DOHH2 (cell line): ENCODE results near the gene POLR1C.

ENCODE experiments used
- H3F3A ChIP-seq: fragments of 200-600 bp; sonication (generic), shearing (Covaris generic); 2 replicates; pipeline ENCODE4 v1.6.0; 2016; ENCODE audit warnings: antibody characterized with exemption, mild to moderate bottlenecking; ENCODE audit not compliant: control insufficient read depth, insufficient read depth
- H3K27ac ChIP-seq: fragments of 200-600 bp; sonication (generic); 2 replicates; pipeline ENCODE4 v1.5.1; 2014; ENCODE audit warnings: low read depth, mild to moderate bottlenecking, low read length, moderate library complexity
- H3K27me3 ChIP-seq: fragments of 200-600 bp; sonication (generic); 2 replicates; pipeline ENCODE4 v1.6.1; 2014; ENCODE audit warnings: mild to moderate bottlenecking, low read length, mixed read lengths; ENCODE audit not compliant: control insufficient read depth
- H3K36me3 ChIP-seq: fragments of 200-600 bp; sonication (generic); 2 replicates; pipeline ENCODE4 v1.6.1; 2014; ENCODE audit warnings: mild to moderate bottlenecking, low read length, moderate library complexity, mixed read lengths; ENCODE audit not compliant: control insufficient read depth
- H3K4me1 ChIP-seq: fragments of 200-600 bp; sonication (generic); 2 replicates; pipeline ENCODE4 v1.6.1; 2014; ENCODE audit warnings: mild to moderate bottlenecking, low read length, mixed read lengths; ENCODE audit not compliant: control insufficient read depth
- H3K4me2 ChIP-seq: fragments of 200-600 bp; sonication (generic); 2 replicates; pipeline ENCODE4 v1.6.0; 2014; ENCODE audit warnings: mild to moderate bottlenecking, low read length, moderate library complexity
- H3K4me3 ChIP-seq: fragments of 200-600 bp; sonication (generic); 2 replicates; pipeline ENCODE4 v1.5.1; 2014; ENCODE audit warnings: mild to moderate bottlenecking, low read length, mixed read lengths
- H3K79me2 ChIP-seq: fragments of 200-600 bp; sonication (generic); 2 replicates; pipeline ENCODE4 v1.6.1; 2014; ENCODE audit warnings: mild to moderate bottlenecking, low read length, mixed read lengths; ENCODE audit not compliant: control insufficient read depth
- H3K9me2 ChIP-seq: fragments of 200-600 bp; sonication (generic); replicated peaks from 2 replicates; pipeline ENCODE4 v1.6.1; 2014; ENCODE audit warnings: mild to moderate bottlenecking, low read length, mixed read lengths; ENCODE audit not compliant: control insufficient read depth
- H3K9me3 ChIP-seq: fragments of 200-600 bp; sonication (generic); 2 replicates; pipeline ENCODE4 v1.6.1; 2014; ENCODE audit warnings: antibody characterized with exemption, low read length, mixed read lengths; ENCODE audit not compliant: control insufficient read depth, insufficient read depth
- H4K20me1 ChIP-seq: fragments of 200-600 bp; sonication (generic); 2 replicates; pipeline ENCODE4 v1.6.0; 2014; ENCODE audit warnings: low read depth, mild to moderate bottlenecking, antibody characterized with exemption, low read length, moderate library complexity; ENCODE audit not compliant: control insufficient read depth, insufficient read depth
- CTCF ChIP-seq: fragments of 200-600 bp; sonication (generic); IDR thresholded peaks from one replicate; pipeline ENCODE4 v1.5.1; 2014; ENCODE audit warnings: antibody characterized with exemption, mild to moderate bottlenecking, low read depth, low read length; ENCODE audit not compliant: poor library complexity, severe bottlenecking
- EZH2phosphoT487 ChIP-seq: fragments of 200-600 bp; sonication (generic); IDR thresholded peaks from 2 replicates; pipeline ENCODE4 v1.6.1; 2017; ENCODE audit warnings: borderline replicate concordance, mild to moderate bottlenecking, antibody characterized with exemption, low read length, moderate library complexity, mixed read lengths

POLR1C gene

GRCh38 chr6:43521836-43522235 lies 4.9 kb downstream of the POLR1C start:
- H3K27ac ChIP-seq = no peak overlapping the region
- TF ChIP-seq EZH2phosphoT487 = no peak
- no peak for TF ChIP-seq CTCF
- no peaks in the 10 kb centered on the region for H3K9me3 ChIP-seq
- H3K4me3 ChIP-seq = no peak overlapping the region
- peaks cover 35% of the 10 kb centered on the region for H3K79me2 ChIP-seq
- no peaks in the 10 kb centered on the region for H3K27me3 ChIP-seq
- H3K9me2 ChIP-seq = no peaks in the 10 kb centered on the region
- peaks cover 14% of the 10 kb centered on the region; the same call in 1 of the 2 replicates for H3F3A ChIP-seq
- no peak overlapping the region for H3K4me2 ChIP-seq
- H3K36me3 ChIP-seq = peaks cover 97% of the 10 kb centered on the region
- peaks cover 4% of the 10 kb centered on the region; the same call in 1 of the 2 replicates for H4K20me1 ChIP-seq
- H3K4me1 ChIP-seq = peaks cover 12% of the 10 kb centered on the region

- Histone ChIP-seq H3K36me3 (peaks cover 97% of the 10 kb centered on the region), H3K79me2 (peaks cover 27% of the 10 kb centered on the region), H3K4me2 (no peak overlapping the region), H3K4me3 (no peak overlapping the region), H3K4me1 (peaks cover 12% of the 10 kb centered on the region), H3F3A (peaks cover 14% of the 10 kb centered on the region; the same call in 1 of the 2 replicates), H4K20me1 (peaks cover 4% of the 10 kb centered on the region; the same call in 1 of the 2 replicates), H3K27ac (no peak overlapping the region), H3K9me2 (no peaks in the 10 kb centered on the region), H3K9me3 (no peaks in the 10 kb centered on the region), H3K27me3 (no peaks in the 10 kb centered on the region)
- no peak for TF ChIP-seq CTCF
- TF ChIP-seq EZH2phosphoT487 = no peak
Measured at GRCh38 chr6:43522547-43523261, 5.8 kb downstream of the POLR1C start.

- H3F3A ChIP-seq = peaks cover 14% of the 10 kb centered on the region; the same call in 1 of the 2 replicates
- TF ChIP-seq CTCF = no peak
- TF ChIP-seq EZH2phosphoT487 = no peak
- no peaks in the 10 kb centered on the region for H3K9me2 ChIP-seq
- no peak overlapping the region for H3K4me2 ChIP-seq
- no peak overlapping the region for H3K27ac ChIP-seq
- H3K27me3 ChIP-seq = no peaks in the 10 kb centered on the region
- H3K4me1 ChIP-seq = peaks cover 7% of the 10 kb centered on the region
- H4K20me1 ChIP-seq = no peaks in the 10 kb centered on the region
- H3K79me2 ChIP-seq = peaks cover 21% of the 10 kb centered on the region
- peaks cover 97% of the 10 kb centered on the region for H3K36me3 ChIP-seq
- no peak overlapping the region for H3K4me3 ChIP-seq
- H3K9me3 ChIP-seq = no peaks in the 10 kb centered on the region
Measured at GRCh38 chr6:43523284-43523683, 6.4 kb downstream of the POLR1C start.
